K562 (cell line): ENCODE data around the gene P2RX3. TPM values are rescaled to one million over a fixed set of nuclear protein-coding genes. Genes with fewer than 3 reads are reported as not detected.

Experiments
- ARHGAP35 ChIP-seq: fragments of 450-650 bp; IDR thresholded peaks from 2 replicates; pipeline ENCODE4 v1.6.1; 2018; ENCODE audit not compliant: partially characterized antibody
- CXXC5 ChIP-seq: fragments of 250-450 bp; sonication (Bioruptor Pico); IDR thresholded peaks from 2 replicates; pipeline ENCODE4 v1.8.0; 2022; ENCODE audit warnings: inconsistent platforms, mild to moderate bottlenecking, moderate library complexity
- DPF2 ChIP-seq: fragments of 450-650 bp; IDR thresholded peaks from 2 replicates; pipeline ENCODE4 v1.6.1; 2016
- EP300 ChIP-seq: IDR thresholded peaks from 2 replicates; pipeline ENCODE4 v1.6.1; 2012; ENCODE audit warnings: low read length, improper control_type of control experiment
- ETV5 ChIP-seq: sonication (generic); formaldehyde crosslinking; IDR thresholded peaks from 2 replicates; pipeline ENCODE4 v1.4.0; 2020; ENCODE audit warnings: low read depth, mild to moderate bottlenecking, missing genetic modification reagents
- FOXK2 ChIP-seq, 2 experiments: fragments of 450-650 bp; IDR thresholded peaks in 1 of 2; conservative IDR thresholded peaks in 1 of 2; 2 replicates each; pipeline ENCODE4 v1.6.1; 2016; ENCODE audit warnings: low read depth in 2 of 2, mild to moderate bottlenecking in 1 of 2
- GABPA ChIP-seq: fragments of 200-800 bp; sonication (Bioruptor generic); conservative IDR thresholded peaks from 2 replicates; pipeline ENCODE4 v1.6.1; 2016; ENCODE audit warnings: low read depth, missing genetic modification characterization, missing compliant biosample characterization
- KDM5B ChIP-seq: fragments of 200-600 bp; sonication (generic); IDR thresholded peaks from 2 replicates; pipeline ENCODE4 v1.6.1; 2012; ENCODE audit warnings: low read depth, mild to moderate bottlenecking, moderate library complexity, low read length, control low read depth, inconsistent platforms; ENCODE audit not compliant: insufficient replicate concordance
- MXI1 ChIP-seq: IDR thresholded peaks from 2 replicates; pipeline ENCODE4 v1.6.1; 2011; ENCODE audit warnings: low read depth, mild to moderate bottlenecking, improper control_type of control experiment, low read length
- NEUROD1 ChIP-seq: fragments of 150-350 bp; IDR thresholded peaks from 2 replicates; pipeline ENCODE4 v1.6.1; 2014; ENCODE audit warnings: borderline replicate concordance, low read length, low read depth; ENCODE audit not compliant: partially characterized antibody
- NONO ChIP-seq, 2 experiments: fragments of 200-400 bp in 1 of 2; fragments of 450-650 bp in 1 of 2; formaldehyde crosslinking in 1 of 2; IDR thresholded peaks; 2 replicates each; pipeline ENCODE4 v1.6.1; 2017; ENCODE audit warnings: low read depth in 2 of 2, mild to moderate bottlenecking in 2 of 2, moderate library complexity in 2 of 2, low read length in 1 of 2
- NR2C2 ChIP-seq, 2 experiments: fragments of 200-800 bp in 1 of 2; sonication (Bioruptor generic) in 1 of 2; sonication (generic) in 1 of 2; formaldehyde crosslinking in 1 of 2; IDR thresholded peaks; 2 replicates each; pipeline versions ENCODE4 v1.6.1 to v1.8.0; 2016 to 2022; ENCODE audit warnings: mild to moderate bottlenecking in 1 of 2, missing compliant biosample characterization in 1 of 2, missing genetic modification characterization in 1 of 2, missing genetic modification reagents in 1 of 2
- RBFOX2 ChIP-seq: fragments of 200-400 bp; formaldehyde crosslinking; IDR thresholded peaks from 2 replicates; pipeline ENCODE4 v1.6.1; 2017; ENCODE audit warnings: low read depth, mild to moderate bottlenecking, low read length, moderate library complexity
- SMAD4 ChIP-seq: fragments of 250-450 bp; sonication (Bioruptor Pico); conservative IDR thresholded peaks from 2 replicates; pipeline ENCODE4 v1.8.0; 2021; ENCODE audit warnings: inconsistent platforms, mild to moderate bottlenecking, moderate library complexity
- XRCC5 ChIP-seq: fragments of 200-400 bp; formaldehyde crosslinking; IDR thresholded peaks from 2 replicates; pipeline ENCODE4 v1.6.1; 2017; ENCODE audit warnings: low read depth, mild to moderate bottlenecking, low read length
- polyA plus RNA-seq, 8 experiments: library from polyadenylated mRNA; depleted of rRNA in 4 of 8; stranded (reverse) in 5 of 8; unstranded in 3 of 8; fragments of >200 nt; fragmentation: Nextera tagmentation in 2 of 8; fragmentation: Illumina TruSeq in 1 of 8; extraction: Ambion mirVana in 2 of 8; extraction: Trizol in 1 of 8; gene quantifications; 2 replicates each; pipeline versions ENCODE4 v1.2.1 to v1.2.3, GENCODE V29; 2011 to 2014; ENCODE audit warnings: inconsistent platforms in 1 of 8, missing spikeins in 1 of 8
- total RNA-seq, 7 experiments: library from RNA; depleted of rRNA in 6 of 7; stranded (reverse); fragments of >200 nt in 6 of 7; fragmentation: Illumina TruSeq in 2 of 7; extraction: Trizol in 2 of 7; gene quantifications; 2 replicates each; pipeline versions ENCODE4 v1.2.1 to v1.2.3, GENCODE V29; 2011 to 2021; ENCODE audit warnings: low replicate concordance in 1 of 7
- TF ChIP-seq, protein P1 (sequence below), 2 experiments: fragments of 450-650 bp; conservative IDR thresholded peaks; 2 replicates each; pipeline ENCODE4 v1.6.1; 2017; ENCODE audit warnings: mild to moderate bottlenecking in 2 of 2, moderate library complexity in 2 of 2
- TF ChIP-seq, protein P2 (sequence below): sonication (generic); formaldehyde crosslinking; IDR thresholded peaks from 2 replicates; pipeline ENCODE4 v1.8.0; 2022; ENCODE audit warnings: missing genetic modification reagents, mild to moderate bottlenecking, moderate library complexity, borderline replicate concordance
- TF ChIP-seq, protein P3 (sequence below): fragments of 200-800 bp; sonication (Bioruptor generic); IDR thresholded peaks from 2 replicates; pipeline ENCODE4 v1.6.1; 2017; ENCODE audit warnings: missing genetic modification characterization, missing compliant biosample characterization

Gene P2RX3
- total and polyA plus RNA-seq, 9 of the 15 experiments (the other 6 are each of a cell fraction or from before 2014, with no cell fraction given) = not detected

DNA sequence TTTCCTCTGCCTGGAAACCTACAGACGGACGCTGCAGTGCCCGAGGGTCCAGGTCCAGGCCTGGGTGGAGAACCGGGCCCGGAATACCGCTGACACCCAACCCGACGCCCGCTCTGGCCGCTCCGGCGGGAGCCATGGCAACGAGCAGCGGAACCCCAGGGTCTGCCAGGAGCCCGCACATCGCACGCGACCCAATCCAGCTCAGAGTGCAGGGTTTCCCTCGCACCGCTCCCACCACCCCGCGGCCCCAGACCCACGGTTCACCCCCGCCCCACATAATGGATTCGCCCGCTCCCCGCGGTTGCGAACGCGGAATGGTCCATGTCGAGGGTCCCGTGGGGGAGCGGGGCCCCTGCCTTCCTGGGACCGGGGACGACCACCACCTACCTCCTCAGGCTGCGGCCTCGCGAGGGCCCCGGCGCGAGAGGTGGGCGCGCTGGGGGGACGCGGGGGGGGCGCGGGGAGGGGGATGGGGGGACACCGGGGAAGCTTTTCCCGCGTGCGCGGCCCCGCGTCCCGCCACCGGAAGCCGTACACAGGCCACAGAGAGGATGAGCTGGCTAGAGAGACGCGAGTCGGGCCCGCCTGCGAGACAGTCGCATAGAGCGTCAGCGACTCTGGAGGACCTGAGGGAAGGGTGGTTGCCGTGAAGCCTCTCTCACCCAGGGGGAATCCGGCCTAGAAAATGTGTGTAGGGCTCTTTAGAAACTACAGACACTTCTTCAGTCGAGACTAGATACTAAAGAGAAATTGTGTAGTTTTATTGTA lies 2.6 kb upstream of the P2RX3 start, which contains the start of gene SSRP1 (continued):
- TF ChIP-seq, protein P1, sequence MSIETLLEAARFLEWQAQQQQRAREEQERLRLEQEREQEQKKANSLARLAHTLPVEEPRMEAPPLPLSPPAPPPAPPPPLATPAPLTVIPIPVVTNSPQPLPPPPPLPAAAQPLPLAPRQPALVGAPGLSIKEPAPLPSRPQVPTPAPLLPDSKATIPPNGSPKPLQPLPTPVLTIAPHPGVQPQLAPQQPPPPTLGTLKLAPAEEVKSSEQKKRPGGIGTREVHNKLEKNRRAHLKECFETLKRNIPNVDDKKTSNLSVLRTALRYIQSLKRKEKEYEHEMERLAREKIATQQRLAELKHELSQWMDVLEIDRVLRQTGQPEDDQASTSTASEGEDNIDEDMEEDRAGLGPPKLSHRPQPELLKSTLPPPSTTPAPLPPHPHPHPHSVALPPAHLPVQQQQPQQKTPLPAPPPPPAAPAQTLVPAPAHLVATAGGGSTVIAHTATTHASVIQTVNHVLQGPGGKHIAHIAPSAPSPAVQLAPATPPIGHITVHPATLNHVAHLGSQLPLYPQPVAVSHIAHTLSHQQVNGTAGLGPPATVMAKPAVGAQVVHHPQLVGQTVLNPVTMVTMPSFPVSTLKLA (conservative IDR thresholded peaks at IDR 0.05) = peak in 1 of 2 experiments; percentile 70; a peak in 3 of 4 replicates
- TF ChIP-seq, protein P2, sequence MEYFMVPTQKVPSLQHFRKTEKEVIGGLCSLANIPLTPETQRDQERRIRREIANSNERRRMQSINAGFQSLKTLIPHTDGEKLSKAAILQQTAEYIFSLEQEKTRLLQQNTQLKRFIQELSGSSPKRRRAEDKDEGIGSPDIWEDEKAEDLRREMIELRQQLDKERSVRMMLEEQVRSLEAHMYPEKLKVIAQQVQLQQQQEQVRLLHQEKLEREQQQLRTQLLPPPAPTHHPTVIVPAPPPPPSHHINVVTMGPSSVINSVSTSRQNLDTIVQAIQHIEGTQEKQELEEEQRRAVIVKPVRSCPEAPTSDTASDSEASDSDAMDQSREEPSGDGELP (CRISPR knock-in tag) = peak; percentile 60; the same call in 1 of the 2 replicates
- TF ChIP-seq EP300 (peak; percentile 16; the same call in 1 of the 2 replicates), KDM5B (peak; percentile 59), MXI1 (0 out of 2 replicates have a peak, but pooled peaks have one; percentile 45), ETV5 (CRISPR knock-in tag) (peak; percentile 60; the same call in 1 of the 2 replicates), NEUROD1 (peak; percentile 11), GABPA (tag) (peak; percentile 94), ARHGAP35 (no peak), CXXC5 (CRISPR knock-in tag) (peak; percentile 74), NR2C2 (CRISPR knock-in tag; IDR thresholded peaks at IDR 0.05) (no peak), NR2C2 (tag; IDR thresholded peaks at IDR 0.05) (0 out of 2 replicates have a peak, but pooled peaks have one; percentile 24), SMAD4 (CRISPR knock-in tag) (peak; percentile 75), FOXK2 (conservative IDR thresholded peaks at IDR 0.05 in 1 of 2, IDR thresholded peaks at IDR 0.05 in 1 of 2; ENCODE audit: low read depth in 2 of 2) (peak in 1 of 2 experiments; percentile 97; a peak in 2 of 4 replicates), NONO (IDR thresholded peaks at IDR 0.05; ENCODE audit: low read depth in 2 of 2, low read length in 1 of 2) (peak in 1 of 2 experiments; percentile 96; a peak in 2 of 4 replicates), RBFOX2 (peak; percentile 83), DPF2 (0 out of 2 replicates have a peak, but pooled peaks have one; percentile 20), XRCC5 (peak; percentile 55)
- TF ChIP-seq, protein P3, sequence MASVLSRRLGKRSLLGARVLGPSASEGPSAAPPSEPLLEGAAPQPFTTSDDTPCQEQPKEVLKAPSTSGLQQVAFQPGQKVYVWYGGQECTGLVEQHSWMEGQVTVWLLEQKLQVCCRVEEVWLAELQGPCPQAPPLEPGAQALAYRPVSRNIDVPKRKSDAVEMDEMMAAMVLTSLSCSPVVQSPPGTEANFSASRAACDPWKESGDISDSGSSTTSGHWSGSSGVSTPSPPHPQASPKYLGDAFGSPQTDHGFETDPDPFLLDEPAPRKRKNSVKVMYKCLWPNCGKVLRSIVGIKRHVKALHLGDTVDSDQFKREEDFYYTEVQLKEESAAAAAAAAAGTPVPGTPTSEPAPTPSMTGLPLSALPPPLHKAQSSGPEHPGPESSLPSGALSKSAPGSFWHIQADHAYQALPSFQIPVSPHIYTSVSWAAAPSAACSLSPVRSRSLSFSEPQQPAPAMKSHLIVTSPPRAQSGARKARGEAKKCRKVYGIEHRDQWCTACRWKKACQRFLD = peak; percentile 71; the same call in 1 of the 2 replicates
